ACHN (cell line): Measurements from ENCODE around the gene PPIL6.
A peak's percentile ranks its signal among the peaks of the same experiment; 100 is the strongest.

Source experiments
- DNase-seq: peaks from one replicate; pipeline ENCODE4 v3.0.0-alpha.2; 2015
- in situ Hi-C: cut with HindIII; loops from 2 replicates; pipeline ENCODE4 v1.10.0; 2017; ENCODE audit warnings: low sequenced_read_pairs, low pct_ligation_motif_present, low pct_unique_long_range_greater_than_20kb

The PPIL6 gene

DNA sequence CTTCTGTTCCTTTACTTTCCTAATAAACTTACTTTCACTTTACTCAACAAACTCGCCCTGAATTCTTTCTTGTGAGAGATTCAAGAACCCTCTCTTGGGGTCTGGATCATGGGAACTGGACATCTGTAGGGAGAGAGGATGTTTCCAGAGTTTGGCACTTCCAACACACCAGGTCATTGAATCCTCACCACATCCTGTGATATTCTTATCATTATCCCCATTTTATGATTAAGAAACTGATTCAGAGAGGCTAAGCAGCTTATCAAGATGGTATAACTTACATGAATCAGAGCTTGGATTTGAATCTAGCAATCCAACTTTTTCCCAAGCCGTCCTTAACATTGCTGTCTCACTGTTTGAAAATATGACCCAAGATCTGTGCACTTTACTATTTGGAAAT, 15.5 kb downstream of the PPIL6 start:
- in situ Hi-C loops = no loop called here
- DNase-seq = peak; percentile 5

DNA sequence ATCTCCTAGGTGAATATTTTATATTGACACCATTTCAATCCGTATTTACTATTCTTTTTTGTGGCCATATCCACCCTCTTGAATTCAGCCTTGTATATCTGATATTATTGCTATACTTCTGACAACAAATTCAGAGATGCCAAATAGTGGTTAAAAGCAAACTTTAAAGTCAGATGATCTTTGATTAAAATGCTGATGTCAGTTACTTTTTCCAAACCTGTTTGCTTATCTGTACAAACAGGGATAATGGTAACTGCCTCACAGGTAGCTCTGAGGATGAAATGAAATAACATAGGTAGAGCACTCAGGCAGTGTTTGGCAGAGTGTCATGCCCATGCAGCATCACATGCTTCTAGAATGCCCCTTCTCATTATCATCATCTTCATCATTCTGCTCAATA, 19.2 kb downstream of the PPIL6 start:
- in situ Hi-C loops = no loop called here
- no peak for DNase-seq

DNA sequence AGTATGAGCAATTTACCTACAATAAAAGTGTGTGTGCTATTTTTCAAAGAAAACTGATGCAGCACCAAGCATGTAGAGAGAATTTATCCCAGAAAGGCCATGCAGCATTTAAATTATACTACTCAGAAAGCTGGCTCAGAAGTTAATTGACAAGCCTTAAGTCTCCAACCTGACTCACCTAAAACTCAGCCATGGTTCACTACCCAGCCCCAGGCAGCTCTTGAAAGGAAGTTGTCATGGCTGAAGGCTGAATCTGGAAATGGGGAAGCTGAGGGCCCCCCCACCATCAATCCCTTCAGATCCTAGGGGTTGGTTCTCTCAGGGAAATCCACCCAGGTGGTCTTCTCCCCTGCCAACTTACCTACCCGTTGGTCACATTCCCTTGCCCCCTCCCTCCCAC, 19.7 kb downstream of the PPIL6 start:
- in situ Hi-C loops = no loop called here
- DNase-seq = peak; percentile 76

DNA sequence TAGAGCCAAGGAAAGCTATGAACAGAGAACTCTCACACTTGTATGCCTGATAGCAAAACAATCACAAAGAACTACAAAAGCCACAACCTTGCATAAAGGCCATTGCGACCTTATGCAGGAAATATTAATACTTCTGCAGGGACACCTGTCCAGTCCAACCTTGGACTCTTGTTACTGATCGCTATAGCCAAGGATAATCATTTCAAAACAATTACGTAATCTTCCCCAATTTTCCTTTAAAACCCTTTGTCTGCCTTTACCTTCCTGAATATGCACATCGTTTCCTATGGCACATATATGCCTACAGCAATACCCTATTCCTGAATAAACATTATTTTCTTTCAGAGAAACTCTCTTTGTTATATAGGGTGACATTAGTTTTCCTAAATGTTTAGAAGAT, 22.8 kb downstream of the PPIL6 start:
- no peak for DNase-seq
- in situ Hi-C loops = no loop called here

DNA sequence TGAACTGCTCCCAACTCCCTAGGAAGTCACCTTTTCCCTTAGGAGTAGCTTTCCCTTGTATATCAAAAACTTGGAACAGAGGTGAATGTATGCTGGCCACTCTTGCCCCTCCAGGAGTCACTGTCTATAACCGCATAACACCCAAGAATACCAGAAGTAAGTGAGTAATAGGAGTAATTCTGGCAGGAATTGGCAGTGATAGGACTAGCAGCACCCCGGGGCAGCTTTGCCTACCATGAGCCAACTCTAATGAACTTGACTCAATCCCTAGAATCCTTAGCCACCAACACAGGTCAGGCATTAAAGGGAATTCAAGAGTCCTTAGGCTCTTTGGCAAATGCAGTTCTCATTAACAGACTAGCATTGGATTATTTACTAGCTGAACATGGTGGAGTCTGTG, 29.4 kb downstream of the PPIL6 start:
- in situ Hi-C loops = no loop called here
- no peak for DNase-seq

DNA sequence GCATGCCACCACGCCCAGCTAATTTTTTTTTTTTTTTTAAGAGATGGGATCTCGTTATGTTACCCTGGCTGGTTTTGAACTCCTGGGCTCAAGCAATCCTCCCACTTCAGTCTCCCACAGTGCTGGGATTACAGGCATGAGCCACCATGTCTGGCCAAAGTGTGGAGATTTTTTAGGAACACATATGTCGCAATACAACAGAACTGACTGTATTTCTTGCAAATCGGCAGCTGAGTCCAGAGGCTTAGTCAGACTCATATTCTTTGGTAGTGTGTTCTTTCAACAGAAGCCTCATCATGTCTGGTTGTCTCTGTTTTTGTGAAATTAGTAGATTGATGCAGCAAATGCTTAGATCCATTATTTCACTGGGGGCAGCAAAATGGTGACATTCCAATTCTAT, 34.2 kb downstream of the PPIL6 start:
- no peak for DNase-seq
- in situ Hi-C loops = no loop called here

DNA sequence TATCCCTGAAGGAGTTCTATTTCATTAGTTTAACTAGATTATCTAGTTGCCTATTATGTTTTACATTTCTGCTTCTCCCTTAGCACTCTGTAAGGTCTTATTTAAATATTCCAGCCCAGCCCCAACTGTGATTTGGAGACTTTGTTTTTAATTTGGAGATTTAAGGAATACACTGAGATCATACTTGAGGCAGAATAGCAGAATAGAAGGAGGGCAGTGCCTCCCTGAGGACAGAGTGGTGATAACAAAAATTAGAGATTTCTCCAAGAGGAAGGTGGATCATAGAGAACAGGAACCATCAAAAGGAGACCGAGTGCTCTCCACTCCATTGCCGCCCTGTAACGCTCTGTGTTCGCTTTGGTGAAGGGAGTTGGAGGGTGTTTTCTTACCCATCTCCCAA, 43.4 kb downstream of the PPIL6 start:
- in situ Hi-C loops = no loop called here
- DNase-seq = no peak

DNA sequence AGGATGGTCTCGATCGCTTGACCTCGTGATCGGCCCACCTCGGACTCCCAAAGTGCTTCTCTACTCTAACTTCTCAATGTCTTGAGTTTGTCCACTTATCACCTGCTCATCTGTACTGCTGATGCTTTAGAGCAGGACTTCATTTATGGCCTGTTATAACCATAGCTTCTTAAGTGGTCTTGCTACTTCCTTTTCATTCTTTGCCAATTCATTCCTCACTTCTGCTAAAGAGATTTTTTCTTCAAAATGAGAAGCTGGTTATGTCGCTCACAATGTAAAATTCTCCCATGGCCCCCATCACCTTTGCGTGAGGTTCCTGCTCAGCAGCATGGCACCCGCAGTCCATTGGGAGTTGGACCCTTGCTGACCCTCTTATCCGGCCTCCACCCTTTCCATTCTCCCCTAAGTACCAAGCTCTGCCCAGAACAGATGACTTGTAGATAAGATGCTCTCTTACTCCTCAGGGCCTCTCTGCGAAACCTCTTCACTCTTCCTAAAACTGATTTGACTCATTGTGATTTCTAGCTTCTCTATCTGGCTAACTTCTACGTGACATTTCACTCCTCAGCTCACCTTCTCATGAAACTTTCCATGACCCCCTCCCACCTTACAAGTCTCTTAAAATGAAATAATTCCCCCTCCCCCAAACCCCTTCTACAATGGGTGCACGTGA, 44.2 kb downstream of the PPIL6 start:
- in situ Hi-C loops = no loop called here
- no peak for DNase-seq

DNA sequence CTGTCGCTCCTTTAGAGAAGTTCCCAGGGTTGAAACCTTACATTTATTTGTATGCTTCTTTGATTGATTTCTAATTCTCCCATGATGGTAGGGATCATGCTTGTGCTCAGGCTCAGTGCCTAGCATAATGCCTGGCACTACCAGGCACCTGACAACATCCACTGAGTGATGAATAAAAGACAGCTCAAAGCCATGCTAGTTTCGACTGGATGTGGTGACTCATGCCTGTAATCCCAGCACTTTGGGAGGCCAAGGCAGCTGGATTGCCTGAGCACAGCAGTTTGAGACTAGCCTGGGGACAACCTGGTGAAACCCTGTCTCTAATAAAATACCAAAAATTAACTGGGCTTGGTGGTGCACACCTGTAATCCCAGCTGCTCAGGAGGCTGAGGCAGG, 46.5 kb downstream of the PPIL6 start:
- no peak for DNase-seq
- in situ Hi-C loops = no loop called here

DNA sequence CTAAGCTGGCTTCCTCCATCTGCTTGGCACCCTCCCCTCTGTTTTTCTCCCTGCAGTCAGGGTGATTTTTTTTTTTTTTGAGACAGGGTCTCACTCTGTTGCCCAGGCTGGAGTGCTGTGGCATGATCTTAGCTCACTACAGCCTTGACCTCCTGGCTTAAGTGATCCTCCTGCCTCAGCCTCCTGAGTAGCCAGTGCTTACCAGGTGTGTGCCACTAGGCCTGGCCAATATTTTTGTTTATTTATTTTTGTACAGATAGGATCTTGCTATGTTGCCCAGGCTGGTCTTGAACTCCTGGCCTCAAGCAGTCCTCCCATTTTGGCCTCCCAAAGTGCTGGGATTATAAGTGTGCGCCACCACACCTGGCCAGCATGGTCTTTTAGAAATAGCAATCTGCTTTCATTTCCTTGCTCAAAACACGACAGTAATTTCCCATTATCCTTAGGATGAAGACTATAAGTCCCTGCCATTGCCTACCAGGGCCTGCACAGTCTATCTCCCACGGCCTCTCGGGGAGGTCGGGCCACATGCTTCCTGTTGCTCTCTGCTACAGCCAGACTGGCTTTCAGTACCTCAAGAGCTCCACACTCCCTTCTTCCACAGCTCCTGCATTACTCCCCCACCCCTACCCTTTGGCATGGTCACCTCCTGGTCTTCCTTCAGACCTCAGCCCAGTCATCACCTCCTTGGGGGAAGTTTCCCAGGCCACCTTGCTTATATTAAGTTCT, 47.1 kb downstream of the PPIL6 start:
- in situ Hi-C loops = no loop called here
- DNase-seq = no peak

DNA sequence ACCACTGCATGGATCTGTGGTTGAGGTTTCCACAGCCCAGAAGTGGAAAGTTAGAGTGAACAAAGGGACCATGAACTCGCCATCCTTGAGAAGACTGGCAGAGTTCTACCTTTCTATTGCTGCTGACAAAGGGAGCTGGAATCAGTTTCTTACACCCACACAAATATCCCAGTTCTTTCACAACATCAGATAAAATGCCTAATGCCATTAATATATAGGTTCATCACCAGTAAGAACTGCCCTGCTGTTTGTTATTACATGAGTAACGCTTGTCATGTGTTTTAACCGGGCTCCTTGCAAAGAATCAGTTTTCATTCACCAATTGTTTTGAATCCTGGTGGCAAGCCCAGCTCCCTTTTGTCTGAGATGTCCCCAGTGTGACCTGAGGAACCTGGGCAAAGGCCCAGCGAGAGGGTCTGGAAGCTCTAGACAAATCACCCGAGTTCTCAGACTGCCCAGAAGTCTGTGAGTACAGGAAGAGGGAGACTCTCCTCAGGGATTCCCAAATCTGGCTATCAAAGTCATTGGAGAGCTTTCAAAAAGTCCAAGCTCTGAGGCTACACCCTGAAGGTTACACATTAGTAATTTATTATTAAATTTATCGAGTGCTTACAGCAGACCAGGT, 50.7 kb downstream of the PPIL6 start:
- no peak for DNase-seq
- in situ Hi-C loops = no loop called here

DNA sequence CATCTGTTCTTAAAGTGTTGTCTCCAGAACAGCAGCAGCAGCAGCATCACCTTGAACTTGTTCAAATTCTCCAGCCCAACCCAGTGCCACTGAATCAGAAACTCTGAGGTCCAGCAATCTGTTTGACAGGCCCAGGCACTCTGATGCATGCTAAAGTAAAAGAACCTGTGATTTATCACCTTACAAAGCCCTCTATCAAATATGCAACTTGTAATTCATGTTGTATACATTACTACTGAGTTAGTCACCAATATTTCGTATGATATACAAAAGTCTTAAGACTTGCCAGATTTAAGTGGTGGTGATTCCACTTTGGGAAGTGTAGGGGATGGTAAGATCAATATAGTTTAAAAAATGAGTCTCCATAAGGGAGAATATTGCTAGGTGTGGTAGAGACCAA, 52.2 kb downstream of the PPIL6 start:
- in situ Hi-C loops = no loop called here
- no peak for DNase-seq

DNA sequence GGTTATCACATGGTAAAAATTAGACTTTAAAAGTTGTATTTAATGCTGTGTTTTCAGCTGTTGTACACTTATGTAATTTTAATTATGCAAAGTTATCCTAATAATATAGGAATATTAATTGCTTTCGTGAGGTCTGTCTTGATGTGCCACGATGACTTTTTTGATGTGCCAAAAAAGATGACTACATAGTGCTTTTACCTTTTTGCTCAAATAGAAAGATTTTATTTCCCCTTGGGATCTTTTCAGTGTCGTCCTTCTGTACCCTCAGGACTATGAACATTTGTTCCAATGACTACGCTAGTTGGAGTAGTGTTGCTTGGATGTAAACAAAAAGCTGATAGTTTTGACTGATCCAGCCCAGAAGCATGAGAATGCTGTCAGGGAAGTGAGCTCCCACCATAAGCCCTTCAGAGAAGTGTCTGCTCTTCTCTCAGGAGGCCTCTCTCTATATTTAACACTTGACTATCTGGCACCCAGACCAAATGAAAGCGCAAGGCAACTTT, 56.9 kb downstream of the PPIL6 start:
- in situ Hi-C loops = no loop called here
- no peak for DNase-seq

DNA sequence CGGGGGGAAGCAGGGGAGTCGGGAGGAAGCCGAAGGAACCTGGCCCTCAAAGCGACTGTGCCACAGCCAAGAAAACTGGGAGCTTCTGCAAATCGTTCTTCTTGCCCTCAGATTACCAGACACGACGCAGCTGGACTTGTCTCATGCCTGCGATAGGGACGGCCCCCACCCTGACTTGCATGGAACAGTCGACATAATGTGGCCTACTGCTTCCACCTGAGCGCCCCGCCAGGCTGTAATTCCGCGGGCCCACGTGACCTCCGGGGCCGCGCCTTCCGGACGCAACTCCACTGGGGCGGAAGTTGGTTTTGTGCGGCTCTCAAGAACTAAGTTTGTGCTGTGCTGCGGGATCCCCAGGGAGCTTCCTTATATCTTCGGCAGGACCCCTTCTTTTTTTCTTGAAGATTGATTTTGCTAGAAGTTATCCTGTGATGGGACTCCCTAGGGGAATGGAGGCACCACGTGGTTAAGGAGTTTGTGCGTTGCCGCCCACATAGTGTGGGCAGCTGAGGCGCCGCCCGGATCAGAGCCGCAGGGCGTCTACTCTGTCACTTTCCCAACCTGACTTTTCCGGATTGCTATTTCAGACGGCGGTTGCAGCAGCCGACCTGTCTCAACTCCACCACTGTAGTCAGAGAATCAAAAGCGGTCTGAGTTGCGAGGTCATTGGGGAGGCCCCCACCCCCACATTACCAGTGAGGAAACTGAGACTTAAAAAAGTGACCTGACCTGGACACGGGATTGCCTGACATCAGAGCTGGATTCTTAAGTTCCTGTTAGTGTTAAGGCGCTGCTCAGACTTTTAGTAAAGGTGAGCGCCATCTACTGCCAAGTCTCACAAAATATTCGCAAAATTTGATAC, 57.6 kb downstream of the PPIL6 start:
- in situ Hi-C loops = no loop called here
- peak; percentile 87 for DNase-seq

DNA sequence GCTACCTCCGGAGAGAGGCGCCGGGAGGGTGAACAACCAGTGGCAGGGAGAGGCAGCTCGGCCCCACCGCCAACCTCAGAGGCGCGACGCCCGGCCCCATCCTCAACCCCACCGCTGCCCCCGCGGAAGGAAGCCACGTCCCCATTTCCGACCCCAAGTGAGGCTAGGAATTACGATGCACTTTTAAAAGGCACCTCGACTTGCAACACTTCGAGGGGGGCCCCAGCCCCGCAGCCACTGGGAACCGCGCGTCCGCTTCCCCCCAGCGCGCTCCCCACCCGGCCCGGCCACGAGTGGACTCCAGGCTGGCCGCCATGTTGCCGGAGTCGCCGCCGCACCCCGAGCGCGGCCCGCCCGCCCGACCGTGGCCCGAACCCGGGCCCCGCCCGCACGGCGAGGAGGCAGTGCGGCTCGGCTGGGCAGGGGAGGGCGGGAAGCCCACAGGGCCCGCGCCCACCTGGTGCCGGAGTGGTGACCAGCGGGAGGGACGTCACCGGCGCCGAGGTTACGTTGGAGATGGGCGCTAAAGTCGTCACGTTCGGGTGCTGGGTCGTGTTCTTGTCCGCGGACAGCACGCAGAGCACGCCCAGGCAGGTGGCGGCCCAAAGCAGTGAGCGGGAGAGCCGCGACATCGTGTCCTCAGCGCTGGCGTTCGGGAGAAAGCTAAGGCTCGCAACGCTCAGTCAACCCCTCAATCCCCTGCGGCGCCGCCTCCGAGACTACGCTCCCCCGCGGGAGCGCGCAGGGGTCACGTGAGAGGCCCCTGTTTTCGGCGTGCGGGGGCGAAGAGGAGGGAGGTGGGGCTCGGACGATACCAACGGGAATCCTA, 58.5 kb downstream of the PPIL6 start, which contains the start of gene CD164:
CD164 (minus strand) TSS at position 721 of the 829 bp plus-strand sequence; CDS start at position 632, 89 bp downstream.
- in situ Hi-C loops = no loop called here
- peak; percentile 92 for DNase-seq

DNA sequence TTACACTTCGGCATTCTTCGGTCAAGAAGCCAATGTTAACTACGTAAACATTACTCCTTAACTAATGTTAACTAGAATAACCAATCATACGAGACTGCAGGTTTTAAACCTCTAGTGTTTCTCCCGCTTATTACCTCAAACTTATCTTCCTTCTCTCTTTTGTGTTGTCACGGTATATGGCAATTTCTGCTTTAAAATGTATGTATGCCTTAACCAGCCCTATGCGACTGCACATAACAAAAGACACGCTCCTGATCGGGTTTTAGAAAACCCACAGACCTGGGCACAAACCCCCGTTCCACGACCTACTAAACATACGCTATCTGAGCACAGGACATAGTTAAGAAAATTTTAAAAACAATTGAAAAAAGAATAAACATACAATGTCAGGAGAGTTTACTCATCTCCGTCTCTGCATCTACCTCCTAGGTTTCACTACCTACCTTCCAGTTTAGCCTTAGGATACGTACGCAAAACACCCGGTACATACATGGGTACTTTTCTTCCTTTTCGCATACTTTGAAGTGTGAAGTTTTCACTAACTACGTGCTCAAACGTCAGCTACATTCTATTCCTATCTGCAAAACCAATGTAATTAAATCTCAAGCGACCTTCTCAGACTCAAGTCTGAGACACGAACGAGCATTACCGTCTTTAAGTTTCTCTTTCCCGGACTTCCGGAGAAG, 59.2 kb downstream of the PPIL6 start:
- DNase-seq = peak; percentile 49
- in situ Hi-C loops = no loop called here

DNA sequence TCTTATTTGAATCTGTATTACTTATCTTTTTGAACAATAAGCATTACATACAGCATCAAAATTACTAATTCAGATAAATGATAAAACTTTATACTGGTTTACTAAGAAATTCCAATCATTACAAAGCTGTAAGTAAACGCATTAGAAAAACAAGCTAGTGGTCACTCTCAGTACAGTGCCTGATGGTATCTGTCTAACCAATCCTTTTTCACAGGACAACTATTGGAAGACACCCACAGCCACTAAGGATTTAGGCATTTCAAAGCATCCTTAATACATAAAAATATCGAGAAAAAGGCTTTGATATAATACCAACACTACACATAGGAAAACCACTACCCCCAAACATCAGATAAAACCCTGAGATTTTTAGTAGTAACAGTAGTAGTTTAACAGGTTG, 60.7 kb downstream of the PPIL6 start:
- in situ Hi-C loops = no loop called here
- no peak for DNase-seq

DNA sequence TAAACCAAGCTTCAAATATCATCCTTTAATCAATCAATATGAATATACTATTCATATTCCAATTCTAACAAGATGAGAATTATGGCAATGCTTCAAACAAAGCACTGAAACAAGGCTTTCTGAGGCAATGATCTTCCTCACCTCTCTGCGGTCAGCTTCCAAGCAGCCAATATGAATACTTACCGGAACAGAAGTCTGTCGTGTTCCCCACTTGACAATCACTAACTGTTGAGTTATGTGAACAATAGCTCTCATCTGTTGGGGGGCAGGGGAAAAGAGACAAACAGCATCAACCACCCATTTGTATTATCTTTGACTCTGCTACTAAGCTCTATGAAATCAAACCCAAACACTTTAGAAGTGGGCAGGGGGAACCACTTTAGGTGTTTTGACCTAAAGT, 62.7 kb downstream of the PPIL6 start:
- in situ Hi-C loops = no loop called here

More for the DNA sequence above, 62.7 kb downstream of the PPIL6 start:
- DNase-seq = no peak
